PC-9 (cell line): ENCODE results near the gene NOL6.

Experiments used
- CTCF ChIP-seq: fragments of 200-600 bp; sonication (generic); conservative IDR thresholded peaks from 2 replicates; pipeline ENCODE4 v1.6.1; 2017; ENCODE audit warnings: mixed run types, antibody characterized with exemption, mild to moderate bottlenecking, moderate library complexity
- EZH2 ChIP-seq: fragments of 200-600 bp; sonication (generic); IDR thresholded peaks from 2 replicates; pipeline ENCODE4 v1.8.0; 2017; ENCODE audit warnings: antibody characterized with exemption, low read depth

- TF ChIP-seq EZH2 (no peak), CTCF (no peak)
These were observed 8.6 kb downstream of the NOL6 start for GRCh38 chr9:33465096-33465495.
